K562 (cell line): ENCODE results near the gene DENND4C. TPM values are rescaled to one million over a fixed set of nuclear protein-coding genes. Genes with fewer than 3 reads are reported as not detected.

Experiments used
- ELF4 ChIP-seq: fragments of 450-650 bp; formaldehyde crosslinking; IDR thresholded peaks from 2 replicates; pipeline ENCODE4 v1.4.0; 2022; ENCODE audit warnings: missing genetic modification characterization
- ETV6 ChIP-seq, 3 experiments: fragments of 150-350 bp in 1 of 3; sonication (generic) in 1 of 3; formaldehyde crosslinking in 1 of 3; IDR thresholded peaks; 2 replicates each; pipeline versions ENCODE4 v1.6.1 to v1.8.0; 2014 to 2022; ENCODE audit warnings: borderline replicate concordance in 2 of 3, low read depth in 2 of 3, antibody characterized with exemption in 1 of 3, low read length in 1 of 3, mild to moderate bottlenecking in 1 of 3, missing genetic modification reagents in 1 of 3
- FOXP1 ChIP-seq: sonication (generic); formaldehyde crosslinking; IDR thresholded peaks from 2 replicates; pipeline ENCODE4 v1.8.0; 2022; ENCODE audit warnings: mild to moderate bottlenecking, missing genetic modification reagents
- HNRNPH1 ChIP-seq: fragments of 200-400 bp; formaldehyde crosslinking; optimal IDR thresholded peaks from 2 replicates; pipeline ENCODE3; 2017; ENCODE audit warnings: low read depth, mild to moderate bottlenecking, low read length, moderate library complexity
- MCM5 ChIP-seq: fragments of 450-650 bp; IDR thresholded peaks from 2 replicates; pipeline ENCODE4 v1.6.1; 2016; ENCODE audit warnings: low read depth
- PYGO2 ChIP-seq: fragments of 450-650 bp; IDR thresholded peaks from 2 replicates; pipeline ENCODE4 v1.6.1; 2016; ENCODE audit warnings: mild to moderate bottlenecking, missing genetic modification characterization, moderate library complexity, missing compliant biosample characterization
- RFX7 ChIP-seq: fragments of 250-450 bp; sonication (Bioruptor Pico); IDR thresholded peaks from 2 replicates; pipeline ENCODE4 v1.5.1; 2021; ENCODE audit warnings: mild to moderate bottlenecking
- TBL1XR1 ChIP-seq, 2 experiments: IDR thresholded peaks; 2 replicates each; pipeline ENCODE4 v1.6.1; 2012; ENCODE audit warnings: improper control_type of control experiment in 2 of 2, low read length in 2 of 2, mild to moderate bottlenecking in 1 of 2
- TFAM ChIP-seq: fragments of 250-450 bp; sonication (Bioruptor Pico); conservative IDR thresholded peaks from 2 replicates; pipeline ENCODE4 v1.5.0; 2021; ENCODE audit warnings: mild to moderate bottlenecking, moderate library complexity
- THAP7 ChIP-seq: fragments of 250-450 bp; sonication (Bioruptor Pico); IDR thresholded peaks from 2 replicates; pipeline ENCODE4 v1.5.0; 2021
- ZBTB12 ChIP-seq: fragments of 250-450 bp; sonication (Bioruptor Pico); IDR thresholded peaks from 2 replicates; pipeline ENCODE4 v1.4.0; 2020
- ZBTB40 ChIP-seq, 2 experiments: fragments of 450-650 bp in 1 of 2; sonication (generic) in 1 of 2; formaldehyde crosslinking in 1 of 2; IDR thresholded peaks; 2 replicates each; pipeline versions ENCODE4 v1.7.1 to v1.9.0; 2016 to 2022; ENCODE audit warnings: inconsistent platforms in 1 of 2, mild to moderate bottlenecking in 1 of 2, missing genetic modification reagents in 1 of 2
- ZNF766 ChIP-seq: fragments of 200-800 bp; sonication (Bioruptor generic); conservative IDR thresholded peaks from 2 replicates; pipeline ENCODE4 v1.6.1; 2016; ENCODE audit warnings: missing genetic modification characterization, missing compliant biosample characterization
- polyA plus RNA-seq, 8 experiments: library from polyadenylated mRNA; depleted of rRNA in 4 of 8; stranded (reverse) in 5 of 8; unstranded in 3 of 8; fragments of >200 nt; fragmentation: Nextera tagmentation in 2 of 8; fragmentation: Illumina TruSeq in 1 of 8; extraction: Ambion mirVana in 2 of 8; extraction: Trizol in 1 of 8; gene quantifications; 2 replicates each; pipeline versions ENCODE4 v1.2.1 to v1.2.3, GENCODE V29; 2011 to 2014; ENCODE audit warnings: inconsistent platforms in 1 of 8, missing spikeins in 1 of 8
- total RNA-seq, 7 experiments: library from RNA; depleted of rRNA in 6 of 7; stranded (reverse); fragments of >200 nt in 6 of 7; fragmentation: Illumina TruSeq in 2 of 7; extraction: Trizol in 2 of 7; gene quantifications; 2 replicates each; pipeline versions ENCODE4 v1.2.1 to v1.2.3, GENCODE V29; 2011 to 2021; ENCODE audit warnings: low replicate concordance in 1 of 7
- TF ChIP-seq, protein P1 (sequence below), 2 experiments: fragments of 200-800 bp in 1 of 2; sonication (Bioruptor generic) in 1 of 2; sonication (generic) in 1 of 2; formaldehyde crosslinking in 1 of 2; IDR thresholded peaks in 1 of 2; conservative IDR thresholded peaks in 1 of 2; 2 replicates each; pipeline versions ENCODE4 v1.5.0 to v1.6.1; 2016 to 2020; ENCODE audit warnings: missing compliant biosample characterization in 1 of 2, missing genetic modification characterization in 1 of 2, missing genetic modification reagents in 1 of 2

DENND4C gene
- total and polyA plus RNA-seq, 9 of the 15 experiments (the other 6 are each of a cell fraction or from before 2014, with no cell fraction given), result 4.8 to 31.8 (median 13.9) TPM

- TF ChIP-seq, protein P1, sequence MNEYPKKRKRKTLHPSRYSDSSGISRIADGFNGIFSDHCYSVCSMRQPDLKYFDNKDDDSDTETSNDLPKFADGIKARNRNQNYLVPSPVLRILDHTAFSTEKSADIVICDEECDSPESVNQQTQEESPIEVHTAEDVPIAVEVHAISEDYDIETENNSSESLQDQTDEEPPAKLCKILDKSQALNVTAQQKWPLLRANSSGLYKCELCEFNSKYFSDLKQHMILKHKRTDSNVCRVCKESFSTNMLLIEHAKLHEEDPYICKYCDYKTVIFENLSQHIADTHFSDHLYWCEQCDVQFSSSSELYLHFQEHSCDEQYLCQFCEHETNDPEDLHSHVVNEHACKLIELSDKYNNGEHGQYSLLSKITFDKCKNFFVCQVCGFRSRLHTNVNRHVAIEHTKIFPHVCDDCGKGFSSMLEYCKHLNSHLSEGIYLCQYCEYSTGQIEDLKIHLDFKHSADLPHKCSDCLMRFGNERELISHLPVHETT (CRISPR knock-in tag; conservative IDR thresholded peaks at IDR 0.05 in 1 of 2, IDR thresholded peaks at IDR 0.05 in 1 of 2), result no peak
- TF ChIP-seq TBL1XR1 (IDR thresholded peaks at IDR 0.05; ENCODE audit: low read length in 2 of 2), result no peak
- TF ChIP-seq THAP7, result no peak
- TF ChIP-seq ZBTB40 (IDR thresholded peaks at IDR 0.05), result peak; percentile 72
- no peak for TF ChIP-seq ZBTB40 (CRISPR knock-in tag; IDR thresholded peaks at IDR 0.05)
- TF ChIP-seq ZBTB12 (CRISPR knock-in tag), result no peak
- no peak for TF ChIP-seq RFX7
- no peak for TF ChIP-seq FOXP1
- no peak for TF ChIP-seq ZNF766 (CRISPR knock-in tag)
- no peak for TF ChIP-seq ELF4 (CRISPR knock-in tag)
- TF ChIP-seq PYGO2 (tag), result no peak
- no peak for TF ChIP-seq TFAM (CRISPR knock-in tag)
- no peak for TF ChIP-seq MCM5
- TF ChIP-seq HNRNPH1, result no peak
- TF ChIP-seq ETV6 (IDR thresholded peaks at IDR 0.05; ENCODE audit: borderline replicate concordance in 1 of 2, low read depth in 2 of 2, low read length in 1 of 2), result no peak
- no peak for TF ChIP-seq ETV6 (CRISPR knock-in tag; IDR thresholded peaks at IDR 0.05; ENCODE audit: borderline replicate concordance)
These were observed 178.4 kb downstream of the DENND4C start, which contains the start of gene ACER2 (continued) for GRCh38 chr9:19408693-19409400.
